ENCODE data around the gene GRID1. TPM values are rescaled to one million over a fixed set of nuclear protein-coding genes. Genes with fewer than 3 reads are reported as not detected.

GRID1 gene
- total and polyA plus RNA-seq, 10 of the 15 experiments (the other 5 are each of a cell fraction or from before 2014, with no cell fraction given), result 0.04 to 0.62 (median 0.08) TPM; not detected in 5

DNA sequence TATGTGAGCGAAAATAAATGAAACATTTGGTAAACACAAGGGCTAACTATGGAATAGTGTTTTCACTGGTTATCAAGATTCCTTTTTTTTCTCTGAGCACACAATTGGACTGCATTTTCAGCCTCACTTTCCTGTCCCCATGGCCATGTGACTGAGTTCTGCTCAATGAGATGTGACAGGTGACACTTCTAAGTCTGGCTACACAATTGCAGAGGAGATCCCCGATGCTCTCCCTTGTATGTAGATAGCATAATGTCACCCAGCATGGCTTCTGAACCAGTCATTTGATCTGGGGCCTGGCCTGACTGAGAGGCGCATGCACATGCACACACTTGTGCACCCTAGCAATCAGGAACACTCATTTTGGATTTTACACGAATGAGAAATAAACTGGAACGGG lies 581.8 kb downstream of the GRID1 start:
- Histone ChIP-seq H3K9ac (ENCODE audit: control insufficient read depth, insufficient read depth, low read length) (no peak overlapping the region), H2AFZ (ENCODE audit: control insufficient read depth, low read depth, low read length) (no peak overlapping the region), H3K79me2 (ENCODE audit: control insufficient read depth, insufficient read depth, low read length) (no peaks in the 10 kb centered on the region), H3K4me1 (ENCODE audit: control insufficient read depth, insufficient read depth, low read length) (no peaks in the 10 kb centered on the region), H4K20me1 (ENCODE audit: control insufficient read depth, insufficient read depth) (no peaks in the 10 kb centered on the region), H3K27ac (ENCODE audit: control insufficient read depth, insufficient read depth) (no peak overlapping the region), H3K27me3 (replicated peaks in 1 of 2; ENCODE audit: control insufficient read depth in 2 of 2, insufficient read depth in 2 of 2, low read length in 1 of 2) (no peaks in the 10 kb centered on the region; a peak in 2 of 4 replicates), H3K9me3 (replicated peaks; ENCODE audit: control insufficient read depth, insufficient read depth, low read length) (no peaks in the 10 kb centered on the region), H3K4me2 (ENCODE audit: control insufficient read depth, insufficient read depth) (no peak overlapping the region), H3K4me3 (no peak overlapping the region), H3K36me3 (ENCODE audit: control insufficient read depth in 2 of 2, insufficient read depth in 2 of 2, low read length in 1 of 2) (no peaks in the 10 kb centered on the region)
- in situ Hi-C loops (cut with MboI) (no loop called here), intact Hi-C loops (cut with micrococcal nuclease; ENCODE audit: unreplicated experiment) (loop anchor here (10.0 kb wide), 2 partner anchors 200 to 590 kb away; no protein-coding TSS in a partner anchor)
- peak; percentile 54; the same call in 2 of the 3 replicates for ATAC-seq
- ChIA-PET SMC1A (ENCODE audit: uncharacterized antibody, unreplicated experiment) (no interaction called here), POLR2A (no interaction called here), RAD21 (ENCODE audit: unreplicated experiment) (no interaction called here), CTCF (interaction anchor here (1.2 kb wide), 1 partner anchor 8 kb away, joined by 3 read pairs; no protein-coding TSS in a partner anchor)
- FAIRE-seq, result no peak
- TF ChIP-seq, protein P1, sequence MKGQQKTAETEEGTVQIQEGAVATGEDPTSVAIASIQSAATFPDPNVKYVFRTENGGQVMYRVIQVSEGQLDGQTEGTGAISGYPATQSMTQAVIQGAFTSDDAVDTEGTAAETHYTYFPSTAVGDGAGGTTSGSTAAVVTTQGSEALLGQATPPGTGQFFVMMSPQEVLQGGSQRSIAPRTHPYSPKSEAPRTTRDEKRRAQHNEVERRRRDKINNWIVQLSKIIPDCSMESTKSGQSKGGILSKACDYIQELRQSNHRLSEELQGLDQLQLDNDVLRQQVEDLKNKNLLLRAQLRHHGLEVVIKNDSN (IDR thresholded peaks at IDR 0.05; ENCODE audit: borderline replicate concordance, extremely low read length, insufficient read depth, low read depth, low read length), result peak; percentile 11
- TF ChIP-seq RAD51 (IDR thresholded peaks at IDR 0.05), result peak; percentile 68
- no peak for TF ChIP-seq IKZF1 (conservative IDR thresholded peaks at IDR 0.05)
- TF ChIP-seq, protein P2, sequence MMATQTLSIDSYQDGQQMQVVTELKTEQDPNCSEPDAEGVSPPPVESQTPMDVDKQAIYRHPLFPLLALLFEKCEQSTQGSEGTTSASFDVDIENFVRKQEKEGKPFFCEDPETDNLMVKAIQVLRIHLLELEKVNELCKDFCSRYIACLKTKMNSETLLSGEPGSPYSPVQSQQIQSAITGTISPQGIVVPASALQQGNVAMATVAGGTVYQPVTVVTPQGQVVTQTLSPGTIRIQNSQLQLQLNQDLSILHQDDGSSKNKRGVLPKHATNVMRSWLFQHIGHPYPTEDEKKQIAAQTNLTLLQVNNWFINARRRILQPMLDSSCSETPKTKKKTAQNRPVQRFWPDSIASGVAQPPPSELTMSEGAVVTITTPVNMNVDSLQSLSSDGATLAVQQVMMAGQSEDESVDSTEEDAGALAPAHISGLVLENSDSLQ (IDR thresholded peaks at IDR 0.05), result peak; percentile 25; the same call in 1 of the 2 replicates
- BruUV-seq (replicated peaks), result no TSS peak
- 0% methylated on average over 5 of the region's 5 CpGs for WGBS (ENCODE audit: insufficient coverage, insufficient replicate concordance, low lambda C conversion rate, missing lambda C conversion rate)
- no peak for DNase-seq (ENCODE audit: low read depth, low spot score)

DNA sequence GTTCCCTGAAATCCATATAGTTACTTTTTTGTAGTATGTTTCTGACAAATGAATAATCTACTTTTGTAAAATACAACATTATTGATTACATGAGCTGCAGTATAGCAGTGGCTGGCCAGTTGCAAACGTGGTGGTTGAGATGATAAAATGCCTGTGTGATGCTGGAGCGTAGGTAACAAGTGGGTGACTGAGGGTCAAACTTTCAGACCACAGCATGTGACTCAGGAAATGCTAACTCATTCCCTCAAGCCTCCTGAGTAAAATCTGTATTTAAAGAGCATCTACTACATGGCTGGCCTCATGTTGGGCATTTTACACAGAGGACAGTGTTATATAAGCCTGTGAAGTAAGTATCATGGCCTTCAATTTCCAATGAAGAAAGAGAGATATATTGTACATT lies 585.2 kb downstream of the GRID1 start:
- 16% methylated on average over 2 of the region's 2 CpGs for WGBS (ENCODE audit: insufficient coverage, insufficient replicate concordance, low lambda C conversion rate, missing lambda C conversion rate)
- in situ Hi-C loops (cut with MboI) (no loop called here), intact Hi-C loops (cut with micrococcal nuclease; ENCODE audit: unreplicated experiment) (loop anchor here (10.0 kb wide), 2 partner anchors 203 to 593 kb away; no protein-coding TSS in a partner anchor)
- SMC1A ChIA-PET (ENCODE audit: uncharacterized antibody, unreplicated experiment), result no interaction called here
- H3K4me1 ChIP-seq (ENCODE audit: control insufficient read depth, insufficient read depth, low read length), result no peaks in the 10 kb centered on the region
- no peaks in the 10 kb centered on the region for H3K36me3 ChIP-seq (ENCODE audit: control insufficient read depth in 2 of 2, insufficient read depth in 2 of 2, low read length in 1 of 2)
- no TSS peak for BruUV-seq (replicated peaks)
- no peaks in the 10 kb centered on the region for H3K9me3 ChIP-seq (replicated peaks; ENCODE audit: control insufficient read depth, insufficient read depth, low read length)
- FAIRE-seq, result no peak
- no peaks in the 10 kb centered on the region for H4K20me1 ChIP-seq (ENCODE audit: control insufficient read depth, insufficient read depth)
- H3K79me2 ChIP-seq (ENCODE audit: control insufficient read depth, insufficient read depth, low read length), result no peaks in the 10 kb centered on the region
- no peak overlapping the region for H3K27ac ChIP-seq (ENCODE audit: control insufficient read depth, insufficient read depth)
- no peak overlapping the region for H3K4me2 ChIP-seq (ENCODE audit: control insufficient read depth, insufficient read depth)
- H3K9ac ChIP-seq (ENCODE audit: control insufficient read depth, insufficient read depth, low read length), result no peak overlapping the region
- H3K4me3 ChIP-seq, result no peak overlapping the region
- RAD21 ChIA-PET (ENCODE audit: unreplicated experiment), result no interaction called here
- CTCF ChIA-PET, result no interaction called here
- POLR2A ChIA-PET, result no interaction called here
- ATAC-seq, result no peak
- no peak overlapping the region for H2AFZ ChIP-seq (ENCODE audit: control insufficient read depth, low read depth, low read length)
- no peaks in the 10 kb centered on the region; a peak in 2 of 4 replicates for H3K27me3 ChIP-seq (replicated peaks in 1 of 2; ENCODE audit: control insufficient read depth in 2 of 2, insufficient read depth in 2 of 2, low read length in 1 of 2)
- DNase-seq (ENCODE audit: low read depth, low spot score), result no peak
- TF ChIP-seq TCF3 (IDR thresholded peaks at IDR 0.05; ENCODE audit: borderline replicate concordance, insufficient read depth, low read depth, low read length), result no peak
- no peak for TF ChIP-seq ZNF687 (IDR thresholded peaks at IDR 0.05)
- TF ChIP-seq RFX5 (IDR thresholded peaks at IDR 0.05; ENCODE audit: low read depth, low read length), result no peak
- no peak for TF ChIP-seq GABPA (IDR thresholded peaks at IDR 0.05; ENCODE audit: low read depth)
